MM.1S (cell line): ENCODE results near the gene BTD.

Source experiments
- DNase-seq: peaks from one replicate; pipeline ENCODE4 v3.0.0-alpha.2; 2015
- H2AFZ ChIP-seq: fragments of 300-600 bp; sonication (generic); 2 replicates; pipeline ENCODE4 v1.6.0; 2016; ENCODE audit warnings: antibody characterized with exemption, low read length
- H3F3A ChIP-seq: fragments of 300-600 bp; sonication (generic); 2 replicates; pipeline ENCODE4 v1.6.1; 2016; ENCODE audit warnings: mild to moderate bottlenecking, antibody characterized with exemption, low read length, moderate library complexity, mixed read lengths; ENCODE audit not compliant: insufficient read depth
- H3K27ac ChIP-seq: fragments of 300-600 bp; sonication (generic); 2 replicates; pipeline ENCODE4 v1.5.1; 2016; ENCODE audit warnings: mild to moderate bottlenecking, low read length
- H3K27me3 ChIP-seq: fragments of 300-600 bp; sonication (generic); replicated peaks from 2 replicates; pipeline ENCODE4 v1.6.0; 2016; ENCODE audit warnings: low read length; ENCODE audit not compliant: insufficient read depth
- H3K36me3 ChIP-seq: fragments of 300-600 bp; sonication (generic); replicated peaks from 2 replicates; pipeline ENCODE4 v1.6.1; 2016; ENCODE audit warnings: mild to moderate bottlenecking, low read length, mixed read lengths; ENCODE audit not compliant: insufficient read depth
- H3K4me1 ChIP-seq: fragments of 300-600 bp; sonication (generic); 2 replicates; pipeline ENCODE4 v1.6.1; 2016; ENCODE audit warnings: low read length, mixed read lengths
- H3K4me2 ChIP-seq: fragments of 300-600 bp; sonication (generic); 2 replicates; pipeline ENCODE4 v1.6.0; 2016; ENCODE audit warnings: low read depth, low read length
- H3K4me3 ChIP-seq: fragments of 300-600 bp; sonication (generic); 2 replicates; pipeline ENCODE4 v1.5.1; 2016; ENCODE audit warnings: low read length, mixed read lengths
- H3K79me2 ChIP-seq: fragments of 300-600 bp; sonication (generic); 2 replicates; pipeline ENCODE4 v1.6.1; 2016; ENCODE audit warnings: mixed run types, low read length, mixed read lengths
- H3K9ac ChIP-seq: fragments of 300-600 bp; sonication (generic); 2 replicates; pipeline ENCODE4 v1.6.1; 2016; ENCODE audit warnings: low read length, mixed read lengths
- H3K9me2 ChIP-seq: fragments of 300-600 bp; sonication (generic); replicated peaks from 2 replicates; pipeline ENCODE4 v1.6.1; 2016; ENCODE audit warnings: mild to moderate bottlenecking, low read length, mixed read lengths; ENCODE audit not compliant: insufficient read depth
- H3K9me3 ChIP-seq: fragments of 300-600 bp; sonication (generic); replicated peaks from 2 replicates; pipeline ENCODE4 v1.6.1; 2016; ENCODE audit warnings: mild to moderate bottlenecking, low read length, mixed read lengths; ENCODE audit not compliant: insufficient read depth
- H4K20me1 ChIP-seq: fragments of 300-600 bp; sonication (generic); 2 replicates; pipeline ENCODE4 v1.6.1; 2016; ENCODE audit warnings: mild to moderate bottlenecking, low read length, moderate library complexity, mixed read lengths; ENCODE audit not compliant: insufficient read depth
- CTCF ChIP-seq: fragments of 300-600 bp; sonication (generic); IDR thresholded peaks from 2 replicates; pipeline ENCODE4 v1.5.1; 2016; ENCODE audit warnings: antibody characterized with exemption, low read length, mixed read lengths
- EZH2 ChIP-seq: fragments of 300-600 bp; sonication (generic); optimal IDR thresholded peaks from 2 replicates; pipeline ENCODE3; 2017; ENCODE audit warnings: low read depth, mild to moderate bottlenecking, antibody characterized with exemption, low read length, mixed read lengths
- EZH2phosphoT487 ChIP-seq: fragments of 300-600 bp; sonication (generic); IDR thresholded peaks from 2 replicates; pipeline ENCODE4 v1.6.1; 2018; ENCODE audit warnings: antibody characterized with exemption, low read length

The BTD gene

DNA sequence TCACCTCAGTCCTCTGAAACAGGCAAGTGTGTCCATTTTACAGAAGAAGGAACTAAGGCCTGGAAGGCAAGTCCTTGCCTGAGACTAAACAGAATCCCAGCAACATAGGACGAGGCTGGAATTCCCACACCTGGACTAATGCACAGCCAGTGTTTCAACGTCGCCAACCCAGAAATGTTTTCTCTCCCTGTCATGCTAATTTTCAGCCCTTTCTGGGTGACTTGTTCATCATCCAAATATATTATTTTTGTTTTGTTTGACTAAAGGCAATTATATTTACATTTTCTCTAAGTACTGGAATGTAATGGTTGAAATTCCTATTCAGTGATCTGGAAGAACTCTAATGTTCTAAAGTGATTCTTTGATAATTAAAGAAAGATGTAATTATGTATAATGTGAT lies 51.8 kb downstream of the BTD start:
- TF ChIP-seq EZH2phosphoT487 (no peak), EZH2 (no peak), CTCF (no peak)
- no peak for DNase-seq

GRCh38 chr3:15654127-15654526 lies 52.6 kb downstream of the BTD start:
- no peak for DNase-seq
- Histone ChIP-seq H3K9me2 (no peaks in the 10 kb centered on the region), H3K4me3 (no peak overlapping the region), H3K27me3 (no peaks in the 10 kb centered on the region), H3K79me2 (no peaks in the 10 kb centered on the region), H3F3A (0 out of 2 replicates have a peak, but pooled peaks cover 3% of the 10 kb centered on the region), H4K20me1 (no peaks in the 10 kb centered on the region), H2AFZ (no peak overlapping the region), H3K9me3 (no peaks in the 10 kb centered on the region), H3K36me3 (no peaks in the 10 kb centered on the region), H3K4me1 (peaks cover 13% of the 10 kb centered on the region), H3K9ac (no peak overlapping the region), H3K27ac (no peak overlapping the region), H3K4me2 (no peak overlapping the region)
- TF ChIP-seq EZH2phosphoT487 (no peak), EZH2 (no peak), CTCF (no peak)

More for the DNA sequence above, 51.8 kb downstream of the BTD start:
- H4K20me1 ChIP-seq: no peaks in the 10 kb centered on the region
- no peak overlapping the region for H3K9ac ChIP-seq
- no peaks in the 10 kb centered on the region for H3K9me2 ChIP-seq
- no peaks in the 10 kb centered on the region for H3K79me2 ChIP-seq
- H3K4me1 ChIP-seq: peaks cover 21% of the 10 kb centered on the region
- no peaks in the 10 kb centered on the region for H3K36me3 ChIP-seq
- H3K9me3 ChIP-seq: no peaks in the 10 kb centered on the region
- H3F3A ChIP-seq: peaks cover 9% of the 10 kb centered on the region
- no peaks in the 10 kb centered on the region for H3K27me3 ChIP-seq
- no peak overlapping the region for H2AFZ ChIP-seq
- no peak overlapping the region for H3K27ac ChIP-seq
- H3K4me2 ChIP-seq: no peak overlapping the region
- no peak overlapping the region for H3K4me3 ChIP-seq

- no peak overlapping the region for H3K27ac ChIP-seq
- no peaks in the 10 kb centered on the region for H3K27me3 ChIP-seq
- no peak for DNase-seq
- no peaks in the 10 kb centered on the region for H3K9me2 ChIP-seq
- peaks cover 5% of the 10 kb centered on the region for H3K4me1 ChIP-seq
- H3K4me2 ChIP-seq: no peak overlapping the region
- H3K36me3 ChIP-seq: no peaks in the 10 kb centered on the region
- H3K4me3 ChIP-seq: no peak overlapping the region
- TF ChIP-seq CTCF: no peak
- TF ChIP-seq EZH2: no peak
- no peak for TF ChIP-seq EZH2phosphoT487
- no peak overlapping the region for H2AFZ ChIP-seq
- 0 out of 2 replicates have a peak, but pooled peaks cover 3% of the 10 kb centered on the region for H3F3A ChIP-seq
- no peak overlapping the region for H3K9ac ChIP-seq
- no peaks in the 10 kb centered on the region for H3K9me3 ChIP-seq
- H4K20me1 ChIP-seq: no peaks in the 10 kb centered on the region
- no peaks in the 10 kb centered on the region for H3K79me2 ChIP-seq
Observed at GRCh38 chr3:15654891-15655290, 53.3 kb downstream of the BTD start.
